GM21825 (cell line): ENCODE measurements around the gene TRPT1.
A peak's percentile ranks its signal among the peaks of the same experiment; 100 is the strongest.

Experiments
- ATAC-seq: cut with Tn5 transposase; IDR thresholded peaks from one replicate; pipeline ENCODE4 v1.9.1; 2021; ENCODE audit warnings: mild to moderate bottlenecking, moderate library complexity; ENCODE audit not compliant: unreplicated experiment

Gene TRPT1

DNA sequence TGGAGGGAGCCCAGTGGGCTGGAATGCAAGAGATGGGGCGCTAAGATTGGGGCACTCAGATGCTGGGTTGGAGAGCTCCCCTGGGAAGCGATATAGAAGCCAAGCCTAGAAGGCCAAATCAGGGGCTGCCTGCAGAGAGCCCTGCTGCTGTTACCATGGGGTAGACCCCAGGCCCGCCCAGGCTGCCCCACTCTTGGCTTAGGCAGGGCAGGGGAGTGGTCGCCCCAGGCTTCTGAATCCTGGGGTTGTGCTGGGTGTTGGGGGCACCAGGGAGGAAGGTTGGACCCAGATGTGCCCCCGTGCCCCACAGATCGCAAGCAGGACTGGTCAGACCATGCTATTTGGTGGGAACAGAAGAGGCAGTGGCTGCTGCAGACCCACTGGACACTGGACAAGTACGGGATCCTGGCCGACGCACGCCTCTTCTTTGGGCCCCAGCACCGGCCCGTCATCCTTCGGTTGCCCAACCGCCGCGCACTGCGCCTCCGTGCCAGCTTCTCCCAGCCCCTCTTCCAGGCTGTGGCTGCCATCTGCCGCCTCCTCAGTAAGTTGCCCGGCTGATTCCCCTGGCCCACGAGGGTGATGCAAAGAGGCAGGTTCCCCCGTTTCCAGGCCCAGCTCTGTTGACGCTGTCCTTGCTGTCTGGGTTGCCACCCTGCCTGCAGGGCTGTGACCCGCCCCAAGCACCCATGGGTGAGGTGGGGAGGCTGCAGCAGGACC lies 15.5 kb downstream of the TRPT1 start:
- ATAC-seq = no peak

DNA sequence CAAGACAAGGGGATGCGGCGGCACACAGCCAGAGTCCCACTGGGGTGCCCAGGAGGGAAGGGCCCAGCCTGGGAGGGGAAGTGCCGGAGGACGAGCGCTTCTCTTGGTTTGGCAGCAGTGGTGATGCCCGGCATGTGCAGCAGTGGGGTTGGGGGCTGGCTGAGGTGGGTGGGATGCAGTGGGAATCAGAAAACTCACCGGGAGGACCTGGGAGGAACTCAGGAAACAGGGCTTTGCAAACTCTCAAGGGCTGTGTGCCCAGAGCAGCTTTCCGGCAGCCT lies 16.5 kb downstream of the TRPT1 start:
- no peak for ATAC-seq

DNA sequence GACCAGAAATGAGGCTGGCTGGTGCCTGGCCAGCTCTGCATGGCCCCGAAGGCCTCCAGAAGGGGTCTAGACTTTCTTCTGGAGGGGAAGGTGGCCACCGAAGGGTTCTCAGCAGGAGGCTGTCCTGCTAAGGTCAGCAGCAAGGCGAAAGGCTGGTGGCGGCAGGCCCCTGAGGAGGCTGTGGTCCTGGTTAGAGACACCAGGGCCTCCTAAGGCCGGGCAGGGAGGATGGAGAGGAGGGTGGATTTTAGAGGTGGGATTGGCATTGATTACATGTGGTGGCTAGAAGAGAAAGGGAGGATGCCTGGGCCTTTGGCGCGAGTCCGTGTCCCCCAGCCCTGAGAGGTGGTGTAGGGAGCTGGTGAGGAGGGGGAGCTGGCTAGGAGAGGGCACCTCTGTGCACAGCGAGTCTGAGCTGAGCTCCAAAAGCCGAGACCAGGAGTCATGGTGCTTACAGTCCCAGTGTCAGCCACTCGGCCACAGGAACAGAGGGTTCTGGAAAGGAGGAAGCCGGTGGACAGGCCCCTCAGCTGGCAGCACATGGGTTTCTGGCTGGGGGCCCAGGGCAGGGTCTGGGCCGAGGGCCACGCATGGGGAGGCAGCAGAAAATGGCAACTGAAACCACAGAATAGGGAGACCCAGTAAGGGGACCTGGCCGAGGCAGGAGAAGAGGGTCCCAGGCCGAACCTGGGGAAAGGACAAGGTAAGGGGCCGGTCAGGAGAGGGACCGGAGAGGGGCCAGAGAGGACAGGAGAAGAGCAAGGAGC lies 17.0 kb downstream of the TRPT1 start:
- ATAC-seq = no peak

DNA sequence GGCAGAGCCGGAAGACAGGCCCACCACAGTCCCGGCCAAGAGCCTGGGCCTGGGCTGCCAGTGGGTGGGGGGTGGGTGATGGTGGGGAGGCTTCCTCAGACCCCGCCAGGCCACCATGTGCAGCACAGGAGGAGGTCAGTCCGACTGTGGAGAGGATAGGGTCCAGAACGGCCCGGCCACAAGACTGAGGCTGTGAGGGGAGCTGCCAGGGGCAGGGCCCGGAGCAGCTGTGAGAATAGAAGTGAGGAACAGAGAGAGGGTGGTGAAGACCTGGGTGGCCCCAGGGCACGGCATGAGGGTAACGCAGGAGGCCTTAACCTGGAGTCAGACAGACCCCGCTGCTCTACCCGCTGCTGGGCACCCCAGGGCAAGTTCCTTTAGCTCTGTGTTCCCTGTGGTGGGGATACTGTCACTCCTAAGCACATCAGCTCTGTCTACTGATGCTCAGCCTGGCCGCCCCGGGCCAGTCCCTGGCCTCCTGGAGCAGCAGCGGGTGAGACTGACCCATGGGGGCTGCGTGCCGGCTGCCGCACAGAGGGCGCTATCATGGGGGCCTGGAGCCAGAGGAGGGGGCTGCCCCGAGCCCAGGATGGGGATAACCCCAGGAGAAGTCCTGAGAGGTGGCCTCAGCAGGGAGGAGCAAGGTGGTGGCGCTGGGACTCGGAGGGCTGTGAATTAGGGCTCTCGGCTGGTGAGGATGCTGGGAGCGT lies 17.7 kb downstream of the TRPT1 start:
- no peak for ATAC-seq

DNA sequence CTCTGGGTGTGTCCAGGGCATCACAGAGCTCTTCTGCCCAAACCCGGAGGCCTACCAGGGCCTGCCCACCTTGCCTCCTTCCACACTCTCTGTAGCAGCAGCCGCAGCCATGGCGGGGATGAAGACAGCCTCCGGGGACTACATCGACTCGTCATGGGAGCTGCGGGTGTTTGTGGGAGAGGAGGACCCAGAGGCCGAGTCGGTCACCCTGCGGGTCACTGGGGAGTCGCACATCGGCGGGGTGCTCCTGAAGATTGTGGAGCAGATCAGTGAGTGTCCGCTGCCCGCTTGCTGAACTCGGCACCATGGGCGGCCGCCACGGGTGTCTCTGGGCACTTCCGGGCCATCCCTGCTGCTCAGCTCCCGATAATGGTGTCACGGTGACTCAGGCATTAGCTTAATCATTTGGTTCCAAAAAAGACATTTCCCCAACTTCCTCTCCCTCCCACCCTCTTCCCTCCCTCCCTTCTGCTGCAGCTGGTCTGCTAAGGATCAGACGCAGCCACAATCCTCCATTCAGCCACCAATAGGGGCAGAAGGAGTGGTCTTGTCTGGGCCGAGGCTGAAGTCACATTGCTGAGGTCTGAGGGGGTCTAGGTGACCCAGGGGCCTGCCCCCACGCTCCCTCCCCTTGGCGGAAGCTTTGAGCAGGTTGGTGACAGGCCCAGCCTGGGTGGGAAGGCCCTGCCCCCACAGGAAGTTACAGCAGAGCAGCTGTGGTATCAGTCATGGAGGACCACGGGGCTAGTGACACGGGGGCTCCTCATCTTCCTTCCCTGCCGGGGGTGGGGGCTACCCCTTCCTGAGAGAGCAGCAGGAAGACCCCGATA lies 18.5 kb downstream of the TRPT1 start:
- peak; percentile 39 for ATAC-seq

DNA sequence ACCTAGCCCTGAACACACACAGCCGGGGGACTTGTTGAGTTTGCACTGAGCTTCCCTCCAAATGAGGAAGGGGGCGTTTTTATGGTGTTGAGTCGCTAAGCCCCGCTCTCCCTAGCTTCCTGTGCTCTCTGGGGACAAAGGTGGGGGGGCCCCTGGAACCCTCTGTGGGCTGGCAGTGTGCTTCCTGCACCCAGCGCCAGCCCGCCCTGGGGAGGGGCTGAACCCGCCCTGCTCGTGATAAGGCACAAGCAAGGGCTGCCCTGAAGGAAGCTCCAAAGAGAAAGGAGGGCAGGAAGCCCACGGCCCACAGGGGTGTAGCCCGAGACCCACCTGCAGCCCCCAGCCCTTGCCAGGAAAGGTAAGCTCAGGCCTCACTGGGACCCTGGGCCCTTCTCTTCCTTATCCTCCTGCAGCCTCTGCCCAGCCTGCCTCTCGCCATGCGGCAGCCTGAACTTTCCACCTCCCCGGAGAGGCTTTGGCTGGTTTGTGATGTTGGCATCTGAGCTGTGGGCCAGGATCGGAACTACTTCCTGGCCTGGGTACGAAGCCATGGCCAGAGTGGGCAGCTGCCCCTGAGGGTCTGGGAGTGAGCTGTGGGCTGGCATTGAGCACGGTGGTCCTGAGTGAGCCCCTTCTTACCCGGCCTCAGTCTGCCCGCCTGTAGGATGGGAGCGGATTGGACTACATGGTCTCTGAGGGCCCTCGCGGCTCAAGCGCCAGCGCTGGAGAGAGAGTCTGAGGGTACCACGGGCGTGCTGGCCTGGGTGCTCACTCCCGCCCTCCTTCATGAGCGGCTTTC lies 19.3 kb downstream of the TRPT1 start, which contains the start of gene FERMT3:
Gene FERMT3 (plus strand): TSS at position 265 of the 799 bp plus-strand sequence. CDS start 644 bp downstream, outside the sequence.
- ATAC-seq = peak; percentile 37

DNA sequence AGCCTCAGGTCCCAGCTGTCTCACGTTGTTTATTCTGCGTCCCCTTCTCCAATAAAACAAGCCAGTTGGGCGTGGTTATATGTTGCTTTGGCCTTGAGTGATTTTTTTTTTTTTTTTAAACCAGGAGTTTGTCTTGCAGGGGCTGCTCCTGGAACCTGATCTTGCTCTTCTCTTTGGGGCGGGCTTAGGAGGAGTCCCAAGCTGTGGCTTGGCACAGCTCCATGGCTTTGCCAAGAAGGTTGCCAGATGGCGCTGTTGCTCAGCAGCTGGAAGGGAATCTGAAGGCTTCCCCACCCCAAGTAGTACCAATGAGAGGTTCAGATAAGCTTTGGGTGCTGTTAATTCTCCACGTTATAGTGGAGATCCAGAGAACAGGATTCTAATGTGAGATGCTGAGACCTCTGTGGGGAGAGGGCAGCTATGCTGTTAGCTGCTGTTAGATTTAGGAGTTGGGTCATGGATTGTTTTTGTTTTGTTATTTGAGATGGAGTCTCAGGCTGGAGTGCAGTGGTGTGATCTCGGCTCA lies 21.5 kb downstream of the TRPT1 start:
- no peak for ATAC-seq

DNA sequence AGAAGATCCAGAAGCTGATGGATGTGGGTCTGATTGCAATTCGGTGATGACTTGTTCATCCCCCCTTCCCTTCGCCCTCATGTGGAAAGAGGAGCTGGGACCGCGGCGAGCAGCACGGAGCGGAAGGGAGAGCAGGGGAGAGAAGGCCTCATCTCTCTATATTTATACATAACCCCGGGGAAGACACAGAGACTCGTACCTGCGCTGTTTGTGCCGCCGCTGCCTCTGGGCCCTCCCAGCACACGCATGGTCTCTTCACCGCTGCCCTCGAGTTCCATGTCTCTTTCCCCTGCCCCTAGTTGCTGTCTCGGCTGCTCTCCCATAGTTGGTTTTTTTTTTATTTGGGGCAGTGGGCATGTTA lies 21.9 kb downstream of the TRPT1 start:
- ATAC-seq = no peak

DNA sequence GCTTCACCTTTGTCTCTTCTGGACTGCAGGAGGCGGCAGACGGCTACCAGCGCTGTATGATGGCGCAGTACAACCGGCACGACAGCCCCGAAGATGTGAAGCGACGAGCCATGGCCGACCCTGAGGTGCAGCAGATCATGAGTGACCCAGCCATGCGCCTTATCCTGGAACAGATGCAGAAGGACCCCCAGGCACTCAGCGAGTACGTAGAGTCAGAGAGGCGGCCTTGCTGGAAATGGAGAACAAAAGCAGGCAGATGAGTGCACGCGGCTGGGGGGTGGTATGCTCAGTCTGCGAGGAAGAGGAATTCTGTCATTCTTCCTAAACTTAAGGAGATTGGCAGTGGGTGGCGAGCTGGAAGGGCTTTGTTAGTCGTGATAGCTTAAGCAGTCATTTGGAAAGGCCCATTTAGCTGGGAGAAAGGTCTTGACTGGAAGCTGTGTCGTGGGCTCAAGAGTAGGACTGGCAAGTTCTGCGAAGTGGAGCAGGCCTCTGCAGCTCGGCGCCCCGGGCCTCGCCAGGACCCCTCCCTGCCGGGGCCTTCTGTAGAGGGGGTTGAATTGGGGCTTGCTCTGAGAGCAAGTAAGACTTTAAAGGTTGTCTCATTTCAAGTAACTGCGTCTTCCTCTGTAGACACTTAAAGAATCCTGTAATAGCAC lies 22.4 kb downstream of the TRPT1 start:
- no peak for ATAC-seq

DNA sequence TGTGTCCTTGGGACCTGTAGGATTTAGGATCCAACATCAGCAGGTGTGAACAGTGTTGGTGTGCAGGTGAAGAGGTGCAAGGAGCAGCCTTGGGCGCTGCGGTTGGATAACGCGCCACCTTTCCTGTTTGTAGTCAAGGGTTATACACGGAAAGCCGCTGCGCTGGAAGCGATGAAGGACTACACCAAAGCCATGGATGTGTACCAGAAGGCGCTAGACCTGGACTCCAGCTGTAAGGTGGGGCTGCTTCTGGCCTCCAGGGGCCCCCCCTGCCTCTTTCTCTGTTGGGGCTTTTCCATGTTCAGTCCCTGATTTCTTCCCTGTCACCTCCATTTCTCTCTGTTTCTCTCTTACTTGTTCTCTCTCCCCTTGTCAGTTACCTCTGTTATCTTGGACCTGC lies 23.0 kb downstream of the TRPT1 start:
- no peak for ATAC-seq

DNA sequence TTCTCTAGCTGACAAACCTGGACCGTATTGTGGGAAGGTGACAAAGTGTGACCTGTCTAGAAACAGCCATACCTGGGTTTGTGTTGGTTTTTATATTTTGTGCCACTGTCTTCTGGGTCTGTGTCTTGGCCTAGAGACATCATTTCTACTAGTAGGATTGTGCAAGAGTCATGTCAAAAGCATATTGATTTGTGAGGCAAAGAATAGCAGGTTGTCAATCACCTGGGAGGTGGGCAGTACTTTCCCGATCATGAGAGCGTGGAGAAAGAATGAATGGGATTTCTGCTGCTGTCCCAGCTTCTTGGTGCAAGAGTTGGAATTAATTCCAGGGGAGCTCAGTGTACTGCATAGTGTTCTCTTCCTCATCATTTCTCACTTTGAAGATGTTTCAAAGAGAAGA lies 24.4 kb downstream of the TRPT1 start:
- ATAC-seq = no peak

DNA sequence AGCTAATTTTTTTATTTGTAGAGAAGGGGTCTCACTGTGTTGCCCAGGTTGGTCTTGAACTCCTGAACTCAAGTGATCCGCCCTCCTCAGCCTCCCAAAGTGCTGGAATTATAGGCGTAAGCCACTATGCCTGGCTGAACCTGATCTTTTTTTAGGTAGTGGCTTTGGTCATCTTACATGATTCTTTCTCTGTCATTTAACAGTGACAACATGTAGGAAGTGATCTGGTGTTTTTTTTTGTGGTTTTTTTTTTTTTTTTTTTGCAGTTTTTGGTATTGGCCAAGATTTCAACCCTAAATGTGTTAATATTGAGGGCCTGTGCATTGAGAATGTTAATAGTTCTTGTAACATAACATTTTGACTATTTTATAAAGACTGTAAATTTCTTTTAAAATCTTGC lies 27.5 kb downstream of the TRPT1 start:
- ATAC-seq = no peak

DNA sequence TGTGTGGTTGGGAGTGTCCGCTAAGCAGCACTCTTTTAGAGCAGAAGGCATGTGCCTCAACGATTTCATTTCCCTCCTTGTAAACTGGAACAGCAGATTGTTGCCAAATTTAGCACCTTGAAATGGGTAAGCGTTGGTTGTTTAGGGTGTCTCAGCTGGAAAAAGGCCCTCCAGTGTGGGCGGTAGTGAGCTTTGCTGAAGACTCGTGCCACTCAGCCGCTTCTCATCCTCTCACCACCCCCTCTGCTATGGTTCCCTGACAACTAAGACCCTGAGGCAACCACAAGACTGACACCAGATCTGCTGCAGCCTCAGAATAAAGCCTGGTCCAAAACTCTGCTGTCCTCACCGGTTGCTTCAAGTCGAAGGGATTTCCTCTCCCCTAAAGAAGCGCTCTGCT lies 29.4 kb downstream of the TRPT1 start:
- ATAC-seq = no peak

DNA sequence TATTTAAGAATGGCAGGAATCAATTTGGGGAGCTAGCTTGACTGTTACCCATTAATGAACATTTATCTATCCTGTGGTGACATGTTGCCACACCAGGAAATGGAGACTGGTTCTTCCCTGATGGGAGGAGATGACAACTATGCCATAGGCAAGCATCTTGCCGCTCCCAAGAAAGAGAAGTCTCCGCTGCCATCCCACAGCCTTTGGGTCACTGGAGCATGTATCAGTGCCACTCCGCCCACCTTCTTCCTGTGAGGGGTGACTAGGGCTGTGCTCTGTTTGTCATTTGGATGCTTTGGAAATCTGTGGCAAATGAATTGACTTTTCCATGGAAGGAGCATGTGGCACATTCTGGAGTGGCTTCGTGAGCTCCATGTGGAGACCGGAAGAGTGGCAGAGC lies 33.6 kb downstream of the TRPT1 start:
- no peak for ATAC-seq

DNA sequence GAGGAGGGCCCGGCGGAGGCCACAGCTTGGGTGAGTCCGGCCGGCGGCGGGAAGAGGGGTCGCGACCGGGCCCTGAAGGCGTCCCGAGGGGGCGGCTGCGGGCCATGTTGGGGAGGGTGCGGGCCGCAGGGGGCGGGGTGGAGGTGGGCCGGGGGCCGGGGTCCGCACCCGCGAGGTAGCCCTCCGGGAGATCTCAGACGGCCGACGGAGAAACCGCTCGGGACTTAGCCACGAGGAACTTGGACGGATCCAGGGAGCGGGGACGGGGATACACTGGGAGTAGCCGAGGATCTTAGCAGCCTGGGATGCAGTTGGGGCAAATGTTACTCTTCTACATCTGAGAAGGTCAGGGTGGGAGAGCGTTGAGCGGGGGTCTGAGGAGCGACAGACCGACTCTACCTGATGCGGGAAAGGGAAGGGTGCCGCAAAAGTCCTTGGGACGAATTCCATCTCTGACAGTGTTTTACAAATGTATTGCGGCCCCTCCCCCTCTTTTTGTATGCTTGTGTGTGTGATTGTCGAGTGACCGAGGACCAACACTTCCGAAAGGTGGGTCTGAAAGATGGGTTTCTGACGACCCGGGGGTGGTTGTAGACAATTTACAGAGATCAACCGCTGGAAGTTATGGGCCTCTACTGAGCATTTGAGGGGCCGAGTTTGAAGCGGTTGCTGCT lies 39.4 kb downstream of the TRPT1 start:
- ATAC-seq = peak; percentile 5

DNA sequence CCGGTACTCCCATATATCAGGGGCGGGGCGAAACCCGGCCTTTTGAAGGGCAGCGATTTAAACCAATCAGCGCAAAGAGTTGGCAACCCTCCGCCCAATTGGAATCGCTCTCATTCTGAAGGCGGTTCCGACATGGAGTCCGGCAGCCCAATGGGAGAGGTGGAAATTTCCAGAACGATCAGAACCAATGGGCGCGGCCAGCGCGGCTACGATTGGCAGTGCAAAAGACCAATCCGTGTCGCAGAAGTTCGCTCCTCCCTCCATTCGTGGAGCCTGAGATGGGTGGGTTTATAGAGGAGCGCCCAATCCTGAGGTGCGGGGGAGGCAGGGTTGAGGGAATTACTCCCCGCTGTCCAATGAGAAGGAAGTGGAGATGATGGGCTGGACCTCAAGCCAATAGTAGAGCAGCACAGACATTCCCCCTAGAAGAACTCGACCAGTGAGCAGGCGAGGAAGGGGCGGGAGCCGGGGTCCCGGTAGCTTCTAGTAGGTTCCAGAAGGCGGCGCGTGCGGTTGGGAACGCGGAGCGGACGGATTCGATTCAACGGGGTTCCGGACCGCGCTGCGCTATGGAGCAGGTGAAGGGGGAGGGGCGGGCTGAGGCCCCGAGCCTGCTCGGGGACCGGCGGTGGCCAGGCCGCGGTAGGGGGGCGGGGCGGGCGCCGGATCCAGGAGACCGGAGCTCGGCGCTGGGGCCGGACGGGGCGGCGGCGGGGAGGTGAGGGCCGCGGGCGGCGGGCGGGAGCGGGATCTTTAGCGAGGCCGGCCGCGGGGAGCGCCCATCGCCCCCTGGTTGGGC lies 40.1 kb downstream of the TRPT1 start, which contains the start of gene STIP1:
Gene STIP1 (plus strand): TSS at position 479 of the 799 bp plus-strand sequence. CDS start 91 bp downstream, at position 570.
- ATAC-seq = peak; percentile 76

DNA sequence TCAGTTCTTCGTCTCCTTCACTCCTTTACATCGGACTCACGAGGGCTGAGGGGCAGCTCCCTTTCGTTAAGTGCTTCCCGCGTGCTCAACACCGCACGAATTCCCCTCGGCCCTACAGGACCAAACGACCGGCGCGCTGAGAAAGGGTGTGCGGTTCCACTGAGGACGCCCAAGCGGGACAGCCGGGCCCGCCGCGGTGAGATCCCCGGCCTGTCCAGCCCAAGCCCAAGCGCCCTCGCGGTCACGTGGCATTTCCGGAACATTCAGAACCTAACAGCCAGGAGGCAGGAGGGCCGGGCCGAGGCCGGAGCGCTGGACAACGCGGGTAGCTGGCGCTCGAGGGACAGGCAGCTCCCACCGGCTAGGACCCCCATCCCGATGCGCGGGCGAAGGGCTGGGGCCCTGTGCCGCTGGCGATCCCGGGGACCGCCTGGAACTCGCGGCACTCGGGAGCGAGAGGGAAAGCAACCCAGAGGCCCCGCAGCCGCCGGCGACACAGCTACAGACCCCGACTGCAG lies 40.8 kb downstream of the TRPT1 start:
- ATAC-seq = peak; percentile 10

DNA sequence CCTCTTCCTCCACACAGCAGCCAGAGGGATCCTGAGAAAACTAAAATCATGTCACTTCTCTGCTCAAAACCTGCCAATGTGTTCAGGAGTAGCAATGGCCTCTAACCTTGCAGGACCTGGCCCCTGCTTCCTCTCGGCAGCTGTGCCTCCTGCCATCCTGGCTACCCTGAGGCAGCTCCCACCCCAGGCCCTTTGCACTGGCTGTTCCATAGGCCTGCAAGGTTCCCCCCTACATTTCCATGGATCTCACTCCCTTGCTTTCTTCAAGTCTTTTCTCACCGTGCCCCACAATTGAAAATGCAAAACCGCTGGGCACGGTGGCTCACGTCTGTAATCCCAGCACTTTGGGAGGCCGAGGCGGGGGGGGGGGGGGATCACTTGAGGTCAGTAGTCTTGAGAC lies 42.1 kb downstream of the TRPT1 start:
- ATAC-seq = no peak
